Right lobe of liver (tissue), 6 donors: ENCODE results near the gene ACSS1. TPM values are rescaled to one million over a fixed set of nuclear protein-coding genes. Genes with fewer than 3 reads are reported as not detected.

Source experiments
- ATAC-seq, 4 donors: fragments of 200-7000 bp; cut with Tn5 transposase; one replicate each; pipeline ENCODE4 v1.9.1; 2020; ENCODE audit warnings: mild to moderate bottlenecking in 4 of 4, moderate library complexity in 4 of 4
- DNase-seq, 3 donors: peaks; one replicate each; pipeline ENCODE4 v3.0.0-alpha.2; 2020
- H3K27ac ChIP-seq, 3 donors: fragments of 200-600 bp; one replicate each; pipeline ENCODE4 v1.8.0; 2022
- H3K27me3 ChIP-seq, 2 donors: fragments of 200-600 bp; one replicate each; pipeline ENCODE4 v1.8.0; 2022
- H3K36me3 ChIP-seq, 4 donors: fragments of 200-600 bp; sonication (generic) in 1 of 4; one replicate each; pipeline versions ENCODE4 v1.5.1 to v1.8.0; 2017 to 2022; ENCODE audit warnings: control low read depth in 1 of 4
- H3K4me1 ChIP-seq, 4 donors: fragments of 200-600 bp; sonication (generic) in 1 of 4; one replicate each; pipeline versions ENCODE4 v1.5.1 to v1.8.0; 2017 to 2022; ENCODE audit warnings: control low read depth in 1 of 4
- H3K4me3 ChIP-seq, 3 donors: fragments of 200-600 bp; one replicate each; pipeline ENCODE4 v1.8.0; 2022
- H3K9me3 ChIP-seq, 4 donors: fragments of 200-600 bp; sonication (generic) in 1 of 4; one replicate each; pipeline versions ENCODE4 v1.5.1 to v1.8.0; 2017 to 2022; ENCODE audit warnings: control low read depth in 1 of 4
- CTCF ChIP-seq, 4 donors: fragments of 200-600 bp in 3 of 4; fragments of 450-650 bp in 1 of 4; IDR thresholded peaks; one replicate each; pipeline versions ENCODE4 v1.5.1 to v1.8.0; 2016 to 2022; ENCODE audit warnings: antibody characterized with exemption in 4 of 4, mild to moderate bottlenecking in 2 of 4
- POLR2A ChIP-seq: fragments of 450-650 bp; IDR thresholded peaks from one replicate; pipeline ENCODE4 v1.6.1; 2017; ENCODE audit warnings: antibody characterized with exemption, mild to moderate bottlenecking
- WGBS: methylation state at CpG from one replicate; pipeline ENCODE4 v1.1.6; 2018; ENCODE audit warnings: low coverage, low lambda C conversion rate; ENCODE audit not compliant: insufficient coverage; ENCODE audit errors: missing lambda C conversion rate; 5-methylcytosine and 5-hydroxymethylcytosine counted together
- intact Hi-C, 2 donors: fragments of 100-400 bp; cut with DNase I; formaldehyde crosslinking; loops; one replicate each; pipeline versions ENCODE4 v1.11.2 to v1.14.1; 2022
- total RNA-seq, 6 experiments: library from RNA; depleted of rRNA in 2 of 6; stranded (reverse); fragments of >200 nt in 2 of 6; fragmentation: NEBNext Ultra II Directional in 3 of 6; extraction: Animal tissue kit (Norgen Biotek cat#: 25700) in 3 of 6; gene quantifications; one replicate each; pipeline versions ENCODE4 v1.1.0 to v1.2.4, GENCODE V29; 2016 to 2023
- donor health status: DM: no; HTN: yes; CAD: no.
- donor health status: DM: no; HTN: no; CAD: no.
- donor health status: DM: no; HTN: no; CAD: no.
- donor health status: DM: no; HTN: yes; CAD: no.
- donor health status: DM: no; HTN: yes; CAD: no.

ACSS1 gene
- total RNA-seq, 6 experiments from 2014 or later, result 3.5 to 9.1 (median 6.3) TPM

- intact Hi-C loops, result loop anchor here (5.0 to 10.0 kb wide), 3 partner anchors 53 to 180 kb away; no protein-coding TSS in a partner anchor
- DNase-seq (peak; percentile 65 to 81 (median 71)), ATAC-seq (peak; percentile 51 to 61 (median 58))
- H3K27ac ChIP-seq, result no peak overlapping the region
- WGBS, result 23% methylated on average over 11 of the region's 20 CpGs
- no peaks in the 10 kb centered on the region for H3K27me3 ChIP-seq
- H3K36me3 ChIP-seq, result no peaks in the 10 kb centered on the region
- no peaks in the 10 kb centered on the region for H3K9me3 ChIP-seq
- H3K4me3 ChIP-seq, result no peak overlapping the region
- peak; percentile 91 to 96 (median 94) for TF ChIP-seq CTCF (IDR thresholded peaks at IDR 0.05)
- TF ChIP-seq POLR2A, result no peak
- peaks cover 0 to 24% (median 6%) of the 10 kb centered on the region in 4 donors for H3K4me1 ChIP-seq
Measured at GRCh38 chr20:24994470-24995368, 63.2 kb downstream of the ACSS1 start.

GRCh38 chr20:24994186-24994465 is 63.8 kb downstream of the ACSS1 start:
- no CpG with 5 or more reads among the region's 1 CpG for WGBS
- Histone ChIP-seq H3K4me1 (peaks cover 0 to 29% (median 8%) of the 10 kb centered on the region in 4 donors), H3K27me3 (no peaks in the 10 kb centered on the region), H3K36me3 (no peaks in the 10 kb centered on the region), H3K27ac (no peak overlapping the region), H3K4me3 (no peak overlapping the region), H3K9me3 (no peaks in the 10 kb centered on the region)
- DNase-seq (no peak), ATAC-seq (no peak)
- intact Hi-C loops, result loop anchor here (5.0 to 10.0 kb wide), 2 partner anchors 53 to 181 kb away; no protein-coding TSS in a partner anchor
- no peak for TF ChIP-seq POLR2A
- no peak for TF ChIP-seq CTCF (IDR thresholded peaks at IDR 0.05)

- intact Hi-C loops, result loop anchor here (5.0 to 10.0 kb wide), 2 partner anchors 54 to 181 kb away; no protein-coding TSS in a partner anchor
- no peak for TF ChIP-seq POLR2A
- peak; percentile 46 to 61 (median 49) for TF ChIP-seq CTCF (IDR thresholded peaks at IDR 0.05)
- peak overlapping the region; percentile 74 to 93 (median 87) for H3K4me3 ChIP-seq
- ATAC-seq (peak in 2 of 4 donors; percentile 5 to 12), DNase-seq (peak in 1 of 3 donors; percentile 24)
- peak overlapping the region; percentile 69 to 90 (median 86) for H3K27ac ChIP-seq
- WGBS, result 18% methylated on average over 9 of the region's 9 CpGs
- peaks cover 0 to 32% (median 8%) of the 10 kb centered on the region in 4 donors for H3K4me1 ChIP-seq
- H3K9me3 ChIP-seq, result no peaks in the 10 kb centered on the region
- no peaks in the 10 kb centered on the region for H3K27me3 ChIP-seq
- H3K36me3 ChIP-seq, result no peaks in the 10 kb centered on the region
Measured at GRCh38 chr20:24993337-24994185, 64.4 kb downstream of the ACSS1 start.

- peak; percentile 80 to 93 (median 84) for ATAC-seq
- Histone ChIP-seq H3K27me3 (no peaks in the 10 kb centered on the region), H3K36me3 (no peaks in the 10 kb centered on the region), H3K27ac (peak within 1 kb of the TSS; percentile 69 to 90 (median 86)), H3K9me3 (no peaks in the 10 kb centered on the region), H3K4me1 (peaks cover 0 to 37% (median 10%) of the 10 kb centered on the region in 4 donors), H3K4me3 (peak within 1 kb of the TSS; percentile 74 to 93 (median 87))
- intact Hi-C loops, result loop anchor here (5.0 to 10.0 kb wide), 2 partner anchors 55 to 182 kb away; no protein-coding TSS in a partner anchor
- TF ChIP-seq POLR2A (peak; percentile 100), CTCF (IDR thresholded peaks at IDR 0.05) (no peak)
- DNase-seq, result peak; percentile 97
- WGBS, result 0% methylated on average over 6 of the region's 69 CpGs
Measured at GRCh38 chr20:24992487-24993205, 65.3 kb downstream of the ACSS1 start, which contains the start of gene APMAP. APMAP (minus strand) TSS chr20:24992751; CDS start chr20:24992688, 63 bp downstream.
